IMR-90 (cell line): Measurements from ENCODE around the gene ADARB2.

ENCODE experiments used
- CTCF ChIP-seq: conservative IDR thresholded peaks from 2 replicates; pipeline ENCODE4 v1.5.1; 2012; ENCODE audit warnings: mild to moderate bottlenecking, low read depth, low read length, improper control_type of control experiment
- FOS ChIP-seq: fragments of 150-350 bp; IDR thresholded peaks from 2 replicates; pipeline ENCODE4 v1.6.1; 2016; ENCODE audit warnings: low read depth, low read length
- MAFK ChIP-seq: IDR thresholded peaks from 2 replicates; pipeline ENCODE4 v1.6.1; 2012; ENCODE audit warnings: low read depth, low read length, improper control_type of control experiment
- POLR2A ChIP-seq: IDR thresholded peaks from 2 replicates; pipeline ENCODE4 v1.6.1; 2012; ENCODE audit warnings: mild to moderate bottlenecking, low read depth, low read length
- RFX5 ChIP-seq: IDR thresholded peaks from 2 replicates; pipeline ENCODE4 v1.8.0; 2012; ENCODE audit warnings: low read depth, mild to moderate bottlenecking, low read length, moderate library complexity

- no peak for TF ChIP-seq CTCF
- no peak for TF ChIP-seq MAFK
- no peak for TF ChIP-seq POLR2A
- TF ChIP-seq RFX5 = no peak
- TF ChIP-seq FOS = no peak
These were observed 41.2 kb downstream of the ADARB2 start for GRCh38 chr10:1696106-1696505.
